ENCODE measurements around the gene TAP2.
A peak's percentile ranks its signal among the peaks of the same experiment; 100 is the strongest.

Gene TAP2

GRCh38 chr6:32853541-32854375, 15.2 kb upstream of the TAP2 start, which contains the start of the genes PSMB9 and TAP1:
Gene PSMB9 (plus strand): TSS chr6:32854192. CDS start chr6:32854230, 38 bp downstream.
Gene TAP1 (minus strand): TSS chr6:32853704. CDS start chr6:32853636, 68 bp downstream.
- DNase-seq = peak; percentile 89

- no peak for DNase-seq
Observed at GRCh38 chr6:32852844-32853540, 14.5 kb upstream of the TAP2 start.

GRCh38 chr6:32852018-32852843, 13.7 kb upstream of the TAP2 start:
- no peak for DNase-seq

GRCh38 chr6:32851025-32851424, 12.5 kb upstream of the TAP2 start:
- no peak for DNase-seq

- DNase-seq = no peak
Observed at GRCh38 chr6:32849126-32849525, 10.6 kb upstream of the TAP2 start.

GRCh38 chr6:32847795-32848194, 9.3 kb upstream of the TAP2 start:
- DNase-seq = no peak

GRCh38 chr6:32847004-32847403, 8.5 kb upstream of the TAP2 start:
- no peak for DNase-seq

GRCh38 chr6:32845384-32845884, 6.9 kb upstream of the TAP2 start:
- DNase-seq = no peak

GRCh38 chr6:32844839-32845383, 6.4 kb upstream of the TAP2 start:
- no peak for DNase-seq

- peak; percentile 88 for DNase-seq
Observed at GRCh38 chr6:32843979-32844838, 5.7 kb upstream of the TAP2 start, which contains the start of gene PSMB8. Gene PSMB8 (minus strand): TSS chr6:32844047. CDS start chr6:32843996, 51 bp downstream.

GRCh38 chr6:32843331-32843978, 4.9 kb upstream of the TAP2 start:
- DNase-seq = no peak

GRCh38 chr6:32842690-32843089, 4.2 kb upstream of the TAP2 start:
- no peak for DNase-seq

- DNase-seq = no peak
Observed at GRCh38 chr6:32842021-32842650, 3.6 kb upstream of the TAP2 start.

- no peak for DNase-seq
Observed at GRCh38 chr6:32840604-32841246, 2.2 kb upstream of the TAP2 start.

GRCh38 chr6:32839356-32839755, 817 bp upstream of the TAP2 start:
- DNase-seq = no peak

GRCh38 chr6:32837651-32838113, 857 bp downstream of the TAP2 start:
- no peak for DNase-seq

- no peak for DNase-seq
Observed at GRCh38 chr6:32836873-32837272, 1.7 kb downstream of the TAP2 start.

GRCh38 chr6:32835167-32835893, 3.2 kb downstream of the TAP2 start:
- DNase-seq = no peak

- DNase-seq = no peak
Observed at GRCh38 chr6:32833664-32834063, 4.9 kb downstream of the TAP2 start.
